C4-2B (cell line): Measurements from ENCODE around the gene RTCA.

Source experiments
- ZFX ChIP-seq: fragments of 450-650 bp; IDR thresholded peaks from 2 replicates; pipeline ENCODE4 v1.6.1; 2017
- TF ChIP-seq, protein P1 (sequence below): fragments of 450-650 bp; conservative IDR thresholded peaks from 2 replicates; pipeline ENCODE4 v1.5.1; 2017; ENCODE audit warnings: mild to moderate bottlenecking

DNA sequence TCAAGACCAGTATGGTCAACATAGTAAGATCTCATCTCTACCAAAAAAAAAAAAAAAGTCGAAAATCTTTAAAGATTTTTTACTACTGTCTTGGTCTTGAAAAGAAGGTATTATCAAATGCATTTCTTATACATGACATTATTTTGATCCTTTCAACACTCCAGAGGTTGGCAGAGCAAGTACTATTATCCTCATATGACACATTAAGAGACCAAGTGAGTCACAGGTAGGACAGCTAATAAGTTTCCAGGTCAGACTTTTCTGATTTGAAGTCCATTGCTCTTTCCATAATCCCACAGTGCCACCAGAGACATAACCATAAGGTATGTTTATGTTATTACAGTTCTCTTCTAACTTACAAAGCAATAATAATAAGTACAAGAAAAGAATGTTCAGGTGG is 31.6 kb upstream of the RTCA start:
- TF ChIP-seq, protein P1, sequence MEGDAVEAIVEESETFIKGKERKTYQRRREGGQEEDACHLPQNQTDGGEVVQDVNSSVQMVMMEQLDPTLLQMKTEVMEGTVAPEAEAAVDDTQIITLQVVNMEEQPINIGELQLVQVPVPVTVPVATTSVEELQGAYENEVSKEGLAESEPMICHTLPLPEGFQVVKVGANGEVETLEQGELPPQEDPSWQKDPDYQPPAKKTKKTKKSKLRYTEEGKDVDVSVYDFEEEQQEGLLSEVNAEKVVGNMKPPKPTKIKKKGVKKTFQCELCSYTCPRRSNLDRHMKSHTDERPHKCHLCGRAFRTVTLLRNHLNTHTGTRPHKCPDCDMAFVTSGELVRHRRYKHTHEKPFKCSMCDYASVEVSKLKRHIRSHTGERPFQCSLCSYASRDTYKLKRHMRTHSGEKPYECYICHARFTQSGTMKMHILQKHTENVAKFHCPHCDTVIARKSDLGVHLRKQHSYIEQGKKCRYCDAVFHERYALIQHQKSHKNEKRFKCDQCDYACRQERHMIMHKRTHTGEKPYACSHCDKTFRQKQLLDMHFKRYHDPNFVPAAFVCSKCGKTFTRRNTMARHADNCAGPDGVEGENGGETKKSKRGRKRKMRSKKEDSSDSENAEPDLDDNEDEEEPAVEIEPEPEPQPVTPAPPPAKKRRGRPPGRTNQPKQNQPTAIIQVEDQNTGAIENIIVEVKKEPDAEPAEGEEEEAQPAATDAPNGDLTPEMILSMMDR: no peak
- no peak for TF ChIP-seq ZFX
